ENCODE data around the gene CRLF2.
"Not testable (repeated sequence)": the region's sequence is repeated elsewhere in the genome, so short reads cannot be mapped to it uniquely, and the experiment has no call there.

Gene CRLF2

DNA sequence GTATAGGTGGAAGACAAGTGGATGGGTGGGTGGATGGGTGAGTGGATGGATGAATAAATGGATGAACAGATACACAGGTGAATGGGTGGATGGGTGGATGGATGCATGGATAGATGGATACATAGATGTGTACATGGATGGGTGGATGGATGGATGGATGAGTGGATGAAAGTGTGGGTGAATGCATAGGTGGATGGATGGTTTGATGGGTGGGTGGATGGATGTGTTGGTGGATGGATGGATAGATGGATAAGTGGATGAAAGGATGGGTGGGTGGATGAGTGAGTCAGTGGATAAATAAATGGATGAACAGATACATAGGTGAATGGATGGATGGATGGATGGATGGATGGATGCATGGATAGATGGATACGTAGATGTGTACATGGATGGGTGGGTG lies 1.6 kb downstream of the CRLF2 start:
- no peak for DNase-seq

DNA sequence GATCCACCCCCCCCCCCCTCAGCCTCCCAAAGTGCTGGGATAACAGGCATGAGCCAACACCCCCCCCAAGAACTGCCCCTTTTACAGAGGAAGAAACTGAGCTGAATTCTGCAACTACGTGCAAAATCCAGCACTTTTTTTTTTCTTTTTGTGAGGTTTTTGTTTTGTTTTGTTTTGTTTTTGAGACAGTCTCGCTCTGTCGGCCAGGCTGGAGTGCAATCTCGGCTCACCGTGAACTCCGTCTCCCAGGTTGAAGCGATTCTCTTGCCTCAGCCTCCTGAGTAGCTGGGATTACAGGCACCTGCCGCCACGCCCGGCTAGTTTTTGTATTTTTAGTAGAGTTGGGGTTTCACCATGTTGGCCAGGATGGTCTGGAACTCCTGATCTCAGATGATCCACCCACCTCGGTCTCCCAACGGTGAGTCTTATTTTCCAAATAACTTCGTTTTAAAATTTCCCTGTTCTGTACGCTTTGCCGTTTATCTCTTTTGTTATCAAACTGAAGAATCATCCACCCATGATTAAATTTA lies 4.9 kb downstream of the CRLF2 start:
- no peak for DNase-seq

DNA sequence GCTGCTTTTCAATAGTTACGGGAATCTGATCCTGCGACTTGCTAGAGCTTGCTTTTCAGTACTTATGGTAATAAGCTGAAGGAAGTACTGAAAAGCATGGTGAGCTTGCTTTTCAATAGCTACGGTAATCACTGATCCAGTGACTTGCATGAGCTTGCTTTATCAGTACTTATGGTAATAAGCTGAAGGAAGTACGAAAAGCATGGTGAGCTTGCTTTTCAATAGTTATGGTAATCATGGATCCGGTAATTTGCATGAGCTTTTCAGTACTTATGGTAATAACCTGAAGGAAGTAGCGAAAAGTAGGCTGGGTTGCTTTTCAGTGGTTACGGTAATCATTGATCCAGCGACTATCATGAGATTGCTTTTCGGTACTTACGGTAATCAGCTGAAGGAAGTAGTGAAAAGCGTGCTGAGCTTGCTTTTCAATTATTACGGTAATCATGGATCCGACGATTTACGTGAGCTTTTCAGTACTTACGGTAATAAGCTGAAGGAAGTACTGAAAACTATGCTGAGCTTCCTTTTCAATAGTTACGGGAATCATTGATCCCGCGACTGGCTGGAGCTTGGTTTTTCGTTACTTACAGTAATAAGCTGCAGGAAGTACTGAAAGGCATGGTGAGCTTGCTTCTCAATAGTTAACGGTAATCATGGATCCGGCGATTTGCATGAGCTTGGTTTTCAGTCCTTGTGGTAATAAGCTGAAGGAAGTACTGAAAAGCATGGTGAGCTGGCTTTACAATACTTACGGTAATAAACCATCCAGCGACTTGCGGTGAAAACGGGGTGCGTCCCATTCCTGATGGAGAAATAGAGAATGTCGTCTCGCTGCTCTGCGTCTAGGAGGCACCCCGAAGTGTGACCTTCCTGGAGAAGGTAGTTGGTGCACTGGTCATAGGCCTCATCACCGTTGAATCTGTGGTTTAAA lies 6.5 kb downstream of the CRLF2 start:
- no peak for DNase-seq

DNA sequence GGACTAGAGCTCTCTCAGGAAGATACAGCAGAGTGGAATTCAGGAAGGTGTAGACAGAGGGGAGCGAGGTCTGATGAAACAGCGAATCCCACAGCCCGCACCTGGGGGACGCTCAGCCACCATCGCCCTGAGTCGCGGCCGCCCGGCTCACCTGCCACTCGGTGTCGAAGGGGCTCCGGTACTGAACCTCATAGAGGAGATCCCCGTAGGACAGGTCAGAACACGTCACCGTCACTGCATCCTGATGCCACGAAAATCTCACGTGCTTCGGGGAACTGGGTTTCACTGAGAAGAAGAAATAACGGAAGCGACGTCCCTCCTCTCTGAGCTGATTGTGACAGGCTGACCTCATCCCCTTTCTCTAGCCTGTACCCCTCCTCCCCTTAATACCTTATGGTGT lies 10.2 kb downstream of the CRLF2 start:
- no peak for DNase-seq

DNA sequence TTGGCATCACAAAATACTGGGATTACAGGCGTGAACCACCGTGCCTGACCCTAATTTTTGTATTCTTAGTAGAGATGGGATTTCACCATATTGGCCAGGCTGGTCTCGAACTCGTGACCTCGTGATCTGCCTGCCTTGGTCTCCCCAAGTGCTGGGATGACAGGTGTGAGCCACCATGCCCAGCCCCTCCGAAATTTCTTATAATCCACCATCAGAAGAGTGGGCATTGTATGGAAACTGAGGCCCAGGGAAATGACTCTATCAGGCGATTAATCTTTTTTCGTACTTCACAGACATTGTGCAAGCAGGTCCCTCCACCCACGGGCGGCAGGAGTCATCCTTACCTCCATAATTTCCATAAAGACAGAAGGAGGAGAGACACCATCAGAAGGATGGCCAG lies 16.0 kb downstream of the CRLF2 start:
- DNase-seq = no peak

DNA sequence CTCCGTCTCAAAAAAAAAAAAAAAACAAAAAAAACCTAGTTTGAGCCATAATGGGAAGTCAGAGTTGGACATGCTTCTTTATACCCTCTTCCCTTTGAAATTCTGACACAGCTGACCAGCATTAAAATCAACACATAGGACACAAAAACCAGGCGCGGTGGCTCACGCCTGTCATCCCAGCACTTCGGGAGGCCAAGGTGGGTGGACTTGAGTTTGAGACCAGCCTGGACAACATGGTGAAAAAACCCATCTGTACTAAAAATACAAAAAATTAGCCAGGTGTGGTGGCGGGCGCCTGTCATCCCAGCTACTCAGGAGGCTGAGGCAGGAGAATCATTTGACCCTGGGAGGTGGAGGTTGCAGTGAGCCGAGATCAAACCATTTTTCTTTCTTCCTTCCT lies 20.3 kb downstream of the CRLF2 start:
- not testable (repeated sequence) for DNase-seq

DNA sequence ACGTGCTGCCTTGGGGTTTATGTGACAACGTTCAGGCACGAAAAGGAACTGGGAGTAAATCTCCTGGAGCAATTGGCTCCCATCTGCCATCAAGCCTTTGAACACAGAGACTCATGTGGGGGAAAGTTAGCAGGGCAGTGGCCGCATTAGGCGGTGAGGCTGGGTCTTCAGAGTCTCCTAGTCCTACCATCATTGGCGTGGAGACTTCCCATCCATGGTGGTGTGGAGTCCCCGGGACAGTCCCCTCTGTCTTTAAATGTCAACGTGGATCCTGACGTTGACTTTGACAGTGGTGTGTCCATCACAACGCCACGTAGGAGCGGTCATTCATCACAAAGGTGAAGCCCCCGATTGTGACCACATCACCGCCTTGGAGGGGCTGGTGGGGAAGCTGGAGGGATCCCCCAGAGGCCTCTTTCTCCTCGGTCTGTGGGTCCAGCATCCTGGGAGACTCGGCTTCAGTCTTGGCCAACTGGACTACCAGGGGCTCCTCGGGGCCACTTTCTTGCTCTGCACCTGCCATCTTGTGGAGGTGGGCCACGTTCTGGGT lies 21.8 kb downstream of the CRLF2 start:
- DNase-seq = no peak

DNA sequence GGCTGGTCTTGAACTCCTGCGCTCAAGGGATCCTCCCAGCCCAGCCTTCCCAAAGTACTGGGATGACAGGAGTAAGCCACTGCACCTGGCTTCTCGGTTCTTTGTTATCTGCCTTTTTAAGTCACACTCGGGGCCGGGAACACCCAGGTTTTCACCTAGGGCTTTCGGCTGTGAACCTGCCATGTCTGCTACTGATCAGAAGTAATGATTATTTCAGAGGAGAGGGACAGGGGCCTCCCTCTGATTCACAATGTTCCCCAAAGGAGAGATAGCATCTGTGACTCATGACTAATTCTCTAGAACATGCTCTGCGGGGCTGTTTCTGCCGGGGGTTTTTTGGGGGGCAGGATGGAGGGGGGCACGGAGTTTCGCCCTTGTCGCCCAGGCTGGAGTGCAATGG lies 26.9 kb downstream of the CRLF2 start:
- DNase-seq = no peak

DNA sequence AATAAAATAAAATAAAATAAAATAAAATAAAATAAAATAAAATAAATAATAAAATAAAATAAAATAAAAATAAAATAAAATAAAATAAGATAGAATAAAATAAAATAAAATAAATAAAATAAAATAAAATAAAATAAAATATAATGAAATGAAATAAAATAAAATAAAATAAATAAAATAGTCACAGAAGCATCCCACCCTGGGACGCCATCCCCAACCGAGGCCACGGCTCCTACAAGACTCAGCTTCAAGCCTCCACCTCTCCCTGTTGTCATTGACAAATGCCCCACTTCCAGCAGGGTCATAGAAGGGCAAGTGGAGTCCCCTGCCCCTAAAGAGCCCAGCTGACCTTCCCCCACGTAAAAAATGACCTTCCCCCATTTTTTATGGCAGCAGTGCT lies 30.2 kb downstream of the CRLF2 start:
- no peak for DNase-seq

DNA sequence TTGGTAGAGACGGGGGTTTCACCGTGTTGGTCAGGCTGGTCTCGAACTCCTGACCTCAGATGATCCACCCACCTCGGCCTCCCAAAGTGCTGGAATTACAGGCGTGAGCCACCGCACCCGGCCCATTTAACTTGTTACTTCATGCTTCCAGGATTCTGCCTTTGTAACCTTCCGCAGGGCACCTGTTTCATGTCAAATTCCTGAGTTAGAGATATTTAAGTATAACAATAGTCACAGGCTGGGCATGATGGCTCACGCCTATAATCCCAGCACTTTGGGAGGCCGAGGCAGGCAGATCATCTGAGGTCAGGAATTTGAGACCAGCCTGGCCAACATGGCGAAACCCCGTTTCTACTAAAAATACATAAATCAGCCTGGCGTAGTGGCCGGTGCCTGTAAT lies 30.8 kb downstream of the CRLF2 start:
- DNase-seq = not testable (repeated sequence)

DNA sequence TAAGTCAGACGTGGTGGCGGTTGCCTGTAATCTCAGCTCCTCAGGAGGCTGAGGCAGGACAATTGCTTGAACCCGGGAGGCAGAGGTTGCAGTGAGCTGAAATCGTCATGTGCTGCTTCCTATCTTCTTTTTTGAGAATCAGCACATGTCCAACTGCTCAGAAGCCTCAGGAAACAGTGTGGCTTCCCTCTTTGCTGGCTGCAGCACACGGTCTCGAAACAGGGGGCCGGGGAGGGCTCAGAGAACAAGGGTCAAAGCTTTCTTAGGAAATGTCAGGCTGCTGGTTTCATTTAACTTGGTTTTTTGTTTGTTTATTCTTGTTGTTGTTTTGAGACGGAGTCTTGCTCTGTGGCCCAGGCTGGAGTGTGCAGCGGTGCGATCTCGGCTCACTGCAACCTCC lies 31.3 kb downstream of the CRLF2 start:
- DNase-seq = no peak

DNA sequence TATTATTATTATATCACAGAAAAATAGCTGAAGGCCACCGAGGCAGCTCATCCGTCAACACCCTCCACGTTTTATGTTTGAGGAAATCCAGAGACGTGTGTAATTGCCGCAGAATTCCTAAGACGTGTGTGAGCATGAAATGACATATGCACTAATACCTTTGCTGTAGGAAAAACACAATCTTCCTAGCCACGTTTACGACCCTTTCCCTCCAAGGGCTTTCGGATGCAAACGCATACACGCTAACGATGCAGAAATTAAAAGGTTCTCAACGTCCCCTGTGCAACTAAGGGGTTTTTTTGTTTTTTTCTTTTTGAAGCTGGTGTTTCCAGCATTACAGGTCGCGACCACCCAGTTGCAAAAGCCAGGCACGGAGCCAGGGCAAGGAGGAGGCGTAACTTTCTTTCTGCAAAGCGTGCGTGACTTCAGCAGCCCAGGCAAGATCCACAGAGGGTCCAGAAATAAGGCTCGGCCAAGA lies 33.8 kb downstream of the CRLF2 start:
- DNase-seq = no peak

DNA sequence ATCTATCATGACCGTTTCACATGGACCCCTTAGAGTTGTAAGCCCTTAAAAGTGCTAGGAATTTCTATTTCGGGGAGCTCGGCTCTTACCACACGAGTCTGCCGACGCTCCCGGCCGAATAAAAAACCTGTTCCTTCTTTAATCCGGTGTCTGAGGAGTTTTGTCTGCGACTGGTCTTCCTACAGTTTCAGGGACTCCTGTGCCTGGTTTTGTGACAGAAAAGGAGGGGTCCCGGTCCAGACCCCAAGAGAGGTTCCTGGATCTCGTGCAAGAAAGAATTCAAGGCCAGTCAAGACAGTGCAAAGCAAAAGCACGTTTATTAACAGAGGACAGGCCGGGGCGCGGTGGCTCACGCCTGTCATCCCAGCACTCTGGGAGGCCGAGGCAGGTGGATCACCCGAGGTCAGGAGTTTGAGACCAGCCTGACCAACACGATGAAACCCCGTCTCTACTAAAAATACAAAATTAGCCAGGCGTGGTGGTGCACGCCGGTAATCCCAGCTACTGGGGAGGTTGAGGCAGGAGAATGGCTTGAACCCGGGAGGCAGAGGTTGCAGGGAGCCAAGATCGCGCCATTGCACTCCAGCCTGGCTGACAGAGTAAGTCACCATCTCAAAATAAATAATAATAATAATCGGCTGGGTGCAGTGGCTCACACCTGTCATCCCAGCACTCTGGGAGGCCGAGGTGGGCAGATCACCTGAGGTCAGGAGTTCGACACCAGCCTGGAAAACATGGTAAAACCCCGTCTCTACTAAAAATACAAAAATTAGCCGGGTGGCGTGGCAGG lies 35.7 kb downstream of the CRLF2 start:
- not testable (repeated sequence) for DNase-seq

DNA sequence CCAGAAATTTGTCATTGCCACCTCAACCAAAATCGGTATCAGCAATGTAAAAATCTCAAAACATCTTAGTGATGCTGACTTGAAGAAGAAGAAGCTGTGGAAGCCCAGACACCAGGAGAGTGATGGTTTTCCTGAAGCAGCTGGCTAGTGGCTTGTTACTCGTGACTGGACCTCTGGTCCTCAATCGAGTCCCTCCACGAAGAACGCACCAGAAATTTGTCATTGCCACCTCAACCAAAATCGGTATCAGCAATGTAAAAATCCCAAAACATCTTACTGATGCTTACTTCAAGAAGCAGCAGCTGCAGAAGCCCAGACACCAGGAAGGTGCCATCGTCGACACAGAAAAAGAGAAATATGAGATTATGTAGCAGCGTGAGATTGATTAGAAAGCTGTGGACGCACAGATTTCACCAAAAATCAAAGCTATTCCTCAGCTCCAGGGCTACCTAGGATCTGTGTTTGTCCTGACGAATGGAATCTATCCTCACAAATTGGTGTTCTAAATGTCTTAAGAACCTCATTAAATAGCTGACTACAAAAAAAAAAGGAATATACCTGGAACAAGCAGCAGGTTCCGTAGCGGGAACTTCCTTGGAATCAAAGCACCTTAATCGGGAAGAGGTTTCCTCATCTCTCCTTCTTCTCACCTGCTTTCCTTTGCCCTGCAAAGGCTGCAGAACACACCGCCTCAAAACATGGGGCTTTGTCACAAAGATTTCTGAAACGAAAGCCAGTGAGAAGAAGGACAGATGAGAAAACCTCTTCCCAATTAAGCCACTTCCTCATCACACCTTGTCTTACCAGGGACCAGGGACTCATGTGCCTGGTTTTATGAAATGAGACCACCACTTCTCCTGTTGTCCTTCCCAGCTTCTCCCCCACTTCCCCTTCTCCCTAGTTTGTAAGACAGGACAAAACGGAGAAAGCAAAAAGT lies 37.6 kb downstream of the CRLF2 start:
- DNase-seq = not testable (repeated sequence)

DNA sequence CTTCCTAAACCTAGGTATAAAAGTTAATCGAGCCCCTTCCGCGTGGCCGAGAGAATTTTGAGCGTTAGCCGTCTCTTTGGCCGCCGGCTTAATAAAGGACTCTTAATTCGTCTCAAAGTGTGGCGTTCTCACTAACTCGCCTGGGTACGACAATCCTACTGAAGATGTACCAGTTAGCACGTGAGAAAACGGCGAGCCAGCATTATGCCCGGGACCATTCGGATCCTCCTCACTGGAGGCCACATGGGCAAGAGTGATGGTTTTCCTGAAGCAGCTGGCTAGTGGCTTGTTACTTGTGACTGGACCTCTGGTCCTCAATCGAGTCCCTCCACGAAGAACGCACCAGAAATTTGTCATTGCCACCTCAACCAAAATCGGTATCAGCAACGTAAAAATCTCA lies 39.0 kb downstream of the CRLF2 start:
- DNase-seq = not testable (repeated sequence)

DNA sequence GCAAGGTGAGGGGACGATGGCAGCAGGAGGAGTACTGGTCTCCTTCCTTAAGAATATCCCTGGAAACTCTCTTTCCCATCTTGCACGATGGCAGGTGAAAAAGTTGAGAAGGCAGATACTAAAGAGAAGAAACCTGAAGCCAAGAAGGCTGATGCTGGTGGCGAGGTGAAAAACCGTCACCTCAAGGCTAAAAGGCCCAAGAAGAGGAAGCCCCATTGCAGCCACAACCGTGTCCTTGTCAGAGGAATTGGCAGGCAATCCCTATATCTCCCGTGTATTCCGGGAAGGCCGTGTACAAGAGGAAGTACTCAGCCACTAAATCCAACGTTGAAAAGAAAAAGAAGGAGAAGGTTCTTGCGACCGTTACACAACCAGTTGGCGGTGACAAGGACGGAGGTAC lies 40.0 kb downstream of the CRLF2 start:
- no peak for DNase-seq

DNA sequence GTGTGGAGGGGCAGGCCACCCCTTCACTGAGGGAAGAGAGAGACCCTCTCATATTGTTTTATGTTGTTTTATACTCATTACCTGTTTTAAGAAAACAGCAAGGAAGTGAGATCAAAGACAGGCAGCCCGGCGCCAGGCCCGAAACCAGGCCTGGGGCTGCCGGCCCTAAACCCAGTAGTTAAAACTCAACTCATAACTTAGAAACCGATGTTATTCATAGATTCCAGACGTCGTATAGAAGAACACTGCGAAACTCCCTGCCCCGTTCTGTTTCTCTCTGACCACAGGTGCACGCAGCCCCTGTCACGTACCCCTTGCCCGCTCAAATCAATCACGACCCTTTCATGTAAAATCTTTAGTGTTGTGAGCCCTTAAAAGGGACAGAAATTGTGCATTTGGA lies 40.5 kb downstream of the CRLF2 start:
- DNase-seq = not testable (repeated sequence)

DNA sequence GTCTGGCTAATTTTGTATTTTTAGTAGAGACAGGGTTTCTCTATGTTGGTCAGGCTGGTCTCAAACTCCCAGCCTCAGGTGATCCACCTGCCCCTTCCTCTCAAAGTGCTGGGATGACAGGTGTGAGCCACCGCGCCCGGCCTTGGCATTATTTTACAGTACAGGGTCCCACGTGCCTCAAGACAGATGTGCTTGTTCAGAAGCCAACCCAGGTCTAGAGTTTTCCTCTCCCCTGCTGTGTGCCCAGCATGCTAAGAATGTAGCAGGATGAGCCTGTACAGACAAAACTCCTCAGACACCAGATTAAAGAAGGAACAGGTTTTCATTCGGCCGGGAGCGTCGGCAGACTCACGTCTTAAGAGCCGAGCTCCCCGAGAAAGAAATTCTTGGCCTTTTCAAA lies 42.2 kb downstream of the CRLF2 start:
- no peak for DNase-seq

DNA sequence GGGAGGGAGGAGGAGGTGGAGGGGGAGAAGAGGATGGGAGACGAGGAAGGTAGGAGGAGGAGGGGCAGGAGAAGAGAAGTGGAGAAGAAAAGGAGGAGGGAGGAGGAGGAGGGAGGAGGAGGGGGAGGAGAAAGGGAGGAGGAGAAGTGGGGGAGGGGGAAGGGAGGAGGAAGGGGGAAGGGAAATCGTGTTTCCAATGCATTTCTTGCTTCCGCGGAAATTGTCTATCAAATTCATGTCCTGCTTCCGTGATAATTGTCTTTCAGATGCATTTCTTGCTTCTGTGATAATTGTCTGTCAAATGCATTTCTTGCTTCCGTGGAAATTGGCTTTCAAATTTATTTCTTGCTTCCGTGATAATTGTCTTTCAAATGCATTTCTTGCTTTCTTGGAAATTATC lies 43.3 kb downstream of the CRLF2 start:
- DNase-seq = no peak

DNA sequence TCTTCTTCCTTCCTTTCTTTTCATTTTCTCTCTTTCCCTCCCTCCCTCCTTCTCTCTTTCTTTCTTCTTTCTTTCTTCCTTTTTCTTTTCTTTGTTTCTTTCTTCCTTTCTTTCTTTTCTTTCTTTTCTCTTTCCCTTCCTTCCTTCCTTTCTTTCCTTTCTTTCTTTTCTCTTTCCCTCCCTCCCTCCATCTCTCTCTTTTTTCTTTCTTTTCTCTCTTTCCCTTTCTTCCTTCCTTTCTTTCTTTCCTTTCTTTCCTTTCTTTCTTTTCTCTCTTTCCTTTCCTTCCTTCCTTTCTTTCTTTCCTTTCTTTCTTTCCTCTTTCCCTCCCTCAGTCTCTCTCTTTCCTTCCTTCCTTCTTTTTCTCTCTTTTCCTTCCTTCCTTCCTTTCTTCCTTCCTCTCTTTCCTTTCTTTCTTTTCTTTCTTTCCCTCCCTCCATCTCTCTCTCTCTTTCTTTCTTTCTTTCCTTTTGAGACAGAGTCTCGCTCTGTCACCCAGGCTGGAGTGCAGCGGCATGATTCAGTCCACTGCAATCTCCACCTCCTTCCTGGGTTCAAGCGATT lies 44.4 kb downstream of the CRLF2 start:
- DNase-seq = no peak

DNA sequence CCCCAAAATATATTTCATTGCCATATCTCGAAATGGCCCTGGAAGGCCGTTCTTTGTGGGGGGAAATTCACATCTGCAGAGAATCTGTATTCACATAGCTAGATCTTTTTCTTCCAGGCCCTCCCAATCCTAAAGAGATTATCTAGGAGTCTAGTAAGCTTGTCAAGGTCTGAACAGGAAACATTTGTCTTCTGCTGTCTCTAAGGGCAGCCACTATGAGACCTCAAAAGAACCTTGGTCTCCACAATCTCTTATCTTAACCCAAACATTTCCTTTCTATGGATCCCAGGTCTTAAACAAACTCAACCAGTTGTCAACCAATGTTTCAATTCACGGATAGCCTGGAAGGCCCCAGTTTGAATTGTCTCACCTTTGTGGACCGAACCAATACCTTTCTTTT lies 45.0 kb downstream of the CRLF2 start:
- DNase-seq = no peak

Data from NCI-H1417 treated with DMSO at 0.1 percent for 48 hours (cell line).